Erythroblast (primary cell): ENCODE data around the gene UTS2B.

Source experiments
- GATA1 ChIP-seq: IDR thresholded peaks from 2 replicates; pipeline ENCODE4 v1.6.1; 2011; ENCODE audit warnings: low read depth, mild to moderate bottlenecking, control low read depth, low read length, moderate library complexity
- POLR2A ChIP-seq: IDR thresholded peaks from 2 replicates; pipeline ENCODE4 v1.6.1; 2011; ENCODE audit warnings: mild to moderate bottlenecking, low read length

DNA sequence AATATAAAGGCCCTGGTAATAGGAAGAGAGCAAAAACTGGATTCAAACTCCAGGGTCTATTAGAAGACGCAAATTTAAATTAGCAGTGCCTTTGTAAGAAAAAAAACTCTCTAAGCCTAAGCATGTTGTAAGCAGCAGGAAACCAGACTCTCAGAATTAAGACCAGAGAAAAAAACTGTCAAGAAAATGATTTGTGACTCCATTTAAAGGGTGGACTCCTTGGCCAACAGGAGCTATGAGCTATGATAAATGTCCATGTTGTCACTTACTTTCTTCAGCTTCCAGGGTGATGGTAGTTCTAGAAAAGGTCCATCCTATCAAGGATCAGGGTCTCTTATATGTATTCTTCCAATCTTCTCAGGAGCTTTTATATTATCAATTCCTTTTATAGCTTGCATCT lies 36.0 kb downstream of the UTS2B start:
- TF ChIP-seq POLR2A (no peak), GATA1 (no peak)
